Heart left ventricle (tissue), 13 donors: Measurements from ENCODE around the gene MSI2.

Experiments
- CTCF ChIP-seq, 12 donors: fragments of 200-600 bp; sonication (generic) in 4 of 12; IDR thresholded peaks; one replicate each; pipeline versions ENCODE4 v1.5.0 to v1.8.0; 2018 to 2022; ENCODE audit warnings: antibody characterized with exemption in 12 of 12, mild to moderate bottlenecking in 5 of 12
- POLR2A ChIP-seq, 2 donors: fragments of 450-650 bp; IDR thresholded peaks; one replicate each; pipeline ENCODE4 v1.6.1; 2017; ENCODE audit warnings: antibody characterized with exemption in 2 of 2, mild to moderate bottlenecking in 2 of 2, moderate library complexity in 2 of 2
- donor health status: ischemic (EF 13 %, LVEDD 7.1; RV severe dilation, severe dysfunction).
- donor health status: DM: no; HTN: yes; CAD: no.
- donor health status: DM: no; HTN: no; CAD: no.
- donor health status: ischemic (EF 25% LVEDD 6.9; RV normal size, moderate dysfunction).
- donor health status: ischemic (EF 25% LVEDD 5.7; RV mildly dilated, moderate dysfunction).
- donor health status: ischemic (EF 35%, LVEDD 5.7; RV mildly dilated, moderate dysfunction).
- donor health status: nonischemic (EF 11% LVEDD 7.7; RV severe dilation, severe dysfunction).
- donor health status: DM: yes; HTN: yes; CAD: no.
- donor health status: PGD.
- donor health status: ischemic (EF 29% LVEDD 5.4; RV normal size, mild dysfunction).
- donor health status: nonischemic (EF 23%, LVEDD 6.1; RV moderate dilation, normal function).

- TF ChIP-seq CTCF (IDR thresholded peaks at IDR 0.05) = no peak
- TF ChIP-seq POLR2A (IDR thresholded peaks at IDR 0.05) = no peak
Observed at GRCh38 chr17:57534863-57535248, 278.5 kb downstream of the MSI2 start.
